ENCODE data around the gene GOLGA3. TPM values are rescaled to one million over a fixed set of nuclear protein-coding genes. Genes with fewer than 3 reads are reported as not detected.

Gene GOLGA3
- 67.2 and 110 TPM in 2 replicates for total RNA-seq

GRCh38 chr12:132828706-132829534, at the start of gene GOLGA3:
GOLGA3 (minus strand) TSS chr12:132828869; CDS start chr12:132822128, 6,741 bp downstream.

GRCh38 chr12:132761032-132761920, 67.4 kb downstream of the GOLGA3 start, which contains the start of gene ANKLE2:
ANKLE2 (minus strand) TSS chr12:132761832; CDS start chr12:132761798, 34 bp downstream.

Small RNA genes within 50 kb of the gene (small RNA-seq; reads per million reads assigned to genes)
- gene RNA5SP379, result not detected

Other genes with a start within 250 kb of the GOLGA3 start
- not detected in 2 replicates for gene LRCOL1, start 218.3 kb downstream of the GOLGA3 start, total RNA-seq
- gene P2RX2, start 210.1 kb downstream of the GOLGA3 start, total RNA-seq, result not detected in 2 replicates
- gene POLE, start 141.5 kb downstream of the GOLGA3 start, total RNA-seq, result 34.5 and 54.2 TPM in 2 replicates
- gene PXMP2, start 141.3 kb downstream of the GOLGA3 start, total RNA-seq, result 9.6 and 11.1 TPM in 2 replicates
- gene PGAM5, start 118.0 kb downstream of the GOLGA3 start, total RNA-seq, result 40.8 and 77.4 TPM in 2 replicates
- 64.3 and 82.3 TPM in 2 replicates for gene ANKLE2, start 67.0 kb downstream of the GOLGA3 start, total RNA-seq
- gene CHFR, start 58.7 kb upstream of the GOLGA3 start, total RNA-seq, result 37.5 and 38.5 TPM in 2 replicates
- gene ZNF605, start 127.4 kb upstream of the GOLGA3 start, total RNA-seq, result 11.0 and 11.1 TPM in 2 replicates
- gene ZNF26, start 157.5 kb upstream of the GOLGA3 start, total RNA-seq, result 16.8 and 22.8 TPM in 2 replicates
- gene ZNF84, start 208.6 kb upstream of the GOLGA3 start, total RNA-seq, result 16.2 and 17.8 TPM in 2 replicates